Esophagus muscularis mucosa (tissue), 3 donors: Measurements from ENCODE around the gene RAD51B.

ENCODE experiments used
- CTCF ChIP-seq, 3 experiments: fragments of 200-600 bp in 2 of 3; fragments of 450-650 bp in 1 of 3; sonication (generic) in 2 of 3; IDR thresholded peaks; one replicate each; pipeline ENCODE4 v1.5.1; 2017 to 2019; ENCODE audit warnings: antibody characterized with exemption in 3 of 3, mild to moderate bottlenecking in 2 of 3, moderate library complexity in 1 of 3
- POLR2AphosphoS5 ChIP-seq, 2 donors: sonication (generic); formaldehyde crosslinking; IDR thresholded peaks; one replicate each; pipeline ENCODE4 v1.6.1; 2017; ENCODE audit warnings: antibody characterized with exemption in 2 of 2

DNA sequence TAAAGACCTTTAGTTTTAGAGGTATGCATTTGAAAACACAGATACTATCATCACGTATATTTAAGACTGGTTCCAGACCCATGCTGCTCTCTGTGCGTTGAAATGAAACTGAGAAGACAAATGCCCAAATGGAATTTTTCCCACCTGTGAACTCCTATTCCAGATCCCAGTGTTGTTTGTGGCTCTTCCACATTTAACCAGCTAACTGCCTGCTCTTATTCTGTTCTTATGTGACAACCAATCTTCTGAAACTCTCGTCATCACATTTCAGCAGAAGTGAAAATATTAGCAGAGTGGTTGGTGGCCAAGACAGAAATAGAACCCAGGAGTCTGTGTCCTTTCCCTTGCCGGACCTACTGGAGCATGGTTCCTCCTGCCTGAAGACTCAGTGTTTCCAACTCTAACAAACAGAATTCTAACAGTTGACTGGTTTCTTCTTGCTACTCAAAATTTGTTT is 460.2 kb downstream of the RAD51B start:
- TF ChIP-seq CTCF (IDR thresholded peaks at IDR 0.05) (no peak), POLR2AphosphoS5 (IDR thresholded peaks at IDR 0.05) (no peak)
